ENCODE results near the gene GABARAPL2.

DNA sequence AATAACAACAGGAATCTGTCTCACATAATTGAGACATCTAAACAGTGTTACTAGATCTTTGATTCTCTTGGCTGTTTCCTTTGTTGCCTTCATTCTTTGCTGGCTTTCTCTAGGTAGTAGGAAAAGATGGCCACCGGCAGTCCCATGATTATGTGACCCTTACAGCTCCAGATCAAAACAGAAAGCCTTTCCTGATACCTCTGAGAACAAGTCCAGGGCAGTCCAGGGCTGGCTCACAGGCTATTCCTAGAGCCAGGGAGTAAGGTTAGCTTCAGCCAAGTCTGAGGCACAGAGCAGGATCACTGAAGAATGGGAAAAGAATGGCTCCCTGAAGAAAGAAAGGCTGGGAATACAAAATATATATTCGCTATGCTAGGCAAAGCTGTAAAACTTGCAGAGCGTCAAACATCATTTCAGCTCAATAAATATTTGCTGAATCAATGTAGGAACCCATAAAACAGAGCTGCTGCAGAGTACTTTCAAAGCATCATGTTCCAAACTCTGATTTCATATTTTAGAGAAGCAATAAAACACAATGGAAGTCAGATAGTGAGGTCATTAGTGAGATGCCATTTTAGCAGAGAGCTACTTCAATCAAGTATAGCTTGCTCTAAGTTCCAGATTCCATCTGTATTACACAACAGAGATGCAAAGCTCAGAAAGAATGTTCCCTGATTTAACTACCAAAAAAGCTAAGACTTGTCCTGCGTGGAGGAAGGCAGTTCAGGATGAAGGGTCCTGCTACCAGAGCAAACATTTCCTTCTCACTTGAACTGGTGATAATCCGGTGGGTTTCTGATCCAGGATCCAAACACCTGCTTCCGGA is 33.5 kb downstream of the GABARAPL2 start:
- TF ChIP-seq, protein P1, sequence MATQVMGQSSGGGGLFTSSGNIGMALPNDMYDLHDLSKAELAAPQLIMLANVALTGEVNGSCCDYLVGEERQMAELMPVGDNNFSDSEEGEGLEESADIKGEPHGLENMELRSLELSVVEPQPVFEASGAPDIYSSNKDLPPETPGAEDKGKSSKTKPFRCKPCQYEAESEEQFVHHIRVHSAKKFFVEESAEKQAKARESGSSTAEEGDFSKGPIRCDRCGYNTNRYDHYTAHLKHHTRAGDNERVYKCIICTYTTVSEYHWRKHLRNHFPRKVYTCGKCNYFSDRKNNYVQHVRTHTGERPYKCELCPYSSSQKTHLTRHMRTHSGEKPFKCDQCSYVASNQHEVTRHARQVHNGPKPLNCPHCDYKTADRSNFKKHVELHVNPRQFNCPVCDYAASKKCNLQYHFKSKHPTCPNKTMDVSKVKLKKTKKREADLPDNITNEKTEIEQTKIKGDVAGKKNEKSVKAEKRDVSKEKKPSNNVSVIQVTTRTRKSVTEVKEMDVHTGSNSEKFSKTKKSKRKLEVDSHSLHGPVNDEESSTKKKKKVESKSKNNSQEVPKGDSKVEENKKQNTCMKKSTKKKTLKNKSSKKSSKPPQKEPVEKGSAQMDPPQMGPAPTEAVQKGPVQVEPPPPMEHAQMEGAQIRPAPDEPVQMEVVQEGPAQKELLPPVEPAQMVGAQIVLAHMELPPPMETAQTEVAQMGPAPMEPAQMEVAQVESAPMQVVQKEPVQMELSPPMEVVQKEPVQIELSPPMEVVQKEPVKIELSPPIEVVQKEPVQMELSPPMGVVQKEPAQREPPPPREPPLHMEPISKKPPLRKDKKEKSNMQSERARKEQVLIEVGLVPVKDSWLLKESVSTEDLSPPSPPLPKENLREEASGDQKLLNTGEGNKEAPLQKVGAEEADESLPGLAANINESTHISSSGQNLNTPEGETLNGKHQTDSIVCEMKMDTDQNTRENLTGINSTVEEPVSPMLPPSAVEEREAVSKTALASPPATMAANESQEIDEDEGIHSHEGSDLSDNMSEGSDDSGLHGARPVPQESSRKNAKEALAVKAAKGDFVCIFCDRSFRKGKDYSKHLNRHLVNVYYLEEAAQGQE (tag by site-specific recombination; IDR thresholded peaks at IDR 0.05): no peak
- TF ChIP-seq KLF1 (tag by site-specific recombination; IDR thresholded peaks at IDR 0.05): no peak

All from HEK293 (cell line).